Psoas muscle (tissue), 8 donors: ENCODE data around the gene TNS3. TPM values are rescaled to one million over a fixed set of nuclear protein-coding genes. Genes with fewer than 3 reads are reported as not detected.

Source experiments
- ATAC-seq, 4 donors: fragments of 200-7000 bp; cut with Tn5 transposase; one replicate each; pipeline ENCODE4 v1.9.1; 2020; ENCODE audit warnings: moderate library complexity in 3 of 4, mild to moderate bottlenecking in 2 of 4
- DNase-seq, 2 donors: peaks; one replicate each; pipeline ENCODE4 v3.0.0-alpha.2; 2020
- H3K27ac ChIP-seq: fragments of 200-600 bp; one replicate; pipeline ENCODE4 v1.8.0; 2022
- H3K27me3 ChIP-seq, 3 donors: fragments of 200-600 bp in 1 of 3; one replicate each; pipeline versions ENCODE4 v1.6.1 to v1.8.0; 2013 to 2022; ENCODE audit warnings: low read length in 2 of 3, mild to moderate bottlenecking in 2 of 3, moderate library complexity in 1 of 3; ENCODE audit not compliant: insufficient read depth in 3 of 3
- H3K36me3 ChIP-seq, 2 donors: fragments of 200-600 bp in 1 of 2; one replicate each; pipeline versions ENCODE4 v1.6.1 to v1.8.0; 2013 to 2022; ENCODE audit warnings: low read depth in 1 of 2, mild to moderate bottlenecking in 1 of 2, moderate library complexity in 1 of 2; ENCODE audit not compliant: insufficient read depth in 1 of 2
- H3K4me1 ChIP-seq: fragments of 200-600 bp; one replicate; pipeline ENCODE4 v1.8.0; 2022
- H3K4me3 ChIP-seq: fragments of 200-600 bp; one replicate; pipeline ENCODE4 v1.8.0; 2022; ENCODE audit warnings: mild to moderate bottlenecking
- H3K9me3 ChIP-seq: fragments of 200-600 bp; one replicate; pipeline ENCODE4 v1.8.0; 2022
- WGBS, 3 donors: extraction: QIAGEN DNeasy Blood & Tissue Kit; methylation state at CpG; one replicate each; pipeline versions ENCODE4 v1.1.6 to v1.1.7; 2013; 5-methylcytosine and 5-hydroxymethylcytosine counted together
- intact Hi-C, 2 donors: fragments of 100-400 bp; cut with DNase I; formaldehyde crosslinking; loops; one replicate each; pipeline versions ENCODE4 v1.11.0 to v1.14.2; 2022
- polyA plus RNA-seq, 3 donors: library from polyadenylated mRNA; stranded (reverse); fragments of 200-250 nt; gene quantifications; one replicate each; pipeline ENCODE4 v1.2.3, GENCODE V29; 2013
- total RNA-seq, 4 donors: library from RNA; stranded (reverse); fragmentation: NEBNext Ultra II Directional in 2 of 4; extraction: Animal tissue kit (Norgen Biotek cat#: 25700) in 2 of 4; gene quantifications; one replicate each; pipeline versions ENCODE4 v1.2.1 to v1.2.4, GENCODE V29; 2021 to 2023
- TF ChIP-seq, protein P1 (sequence below): fragments of 200-600 bp; IDR thresholded peaks from one replicate; pipeline ENCODE4 v1.8.0; 2022; ENCODE audit warnings: antibody characterized with exemption
- donor health status: healthy with polysubstance abuse.
- donor health status: DM: no; HTN: no; CAD: no; lungs with moderate emphysema.
- donor health status: Bipolar disorder and iron deficiency.
- donor health status: healthy.
- donor health status: DM: yes; HTN: yes; CAD: no.
- donor health status: DM: no; HTN: no; CAD: no.
- donor health status: DM: no; HTN: no; CAD: no.
- donor health status: DM: yes; HTN: yes; CAD: no.

The TNS3 gene
- total and polyA plus RNA-seq, 7 donors: 11.5 to 75.3 (median 35.0) TPM

DNA sequence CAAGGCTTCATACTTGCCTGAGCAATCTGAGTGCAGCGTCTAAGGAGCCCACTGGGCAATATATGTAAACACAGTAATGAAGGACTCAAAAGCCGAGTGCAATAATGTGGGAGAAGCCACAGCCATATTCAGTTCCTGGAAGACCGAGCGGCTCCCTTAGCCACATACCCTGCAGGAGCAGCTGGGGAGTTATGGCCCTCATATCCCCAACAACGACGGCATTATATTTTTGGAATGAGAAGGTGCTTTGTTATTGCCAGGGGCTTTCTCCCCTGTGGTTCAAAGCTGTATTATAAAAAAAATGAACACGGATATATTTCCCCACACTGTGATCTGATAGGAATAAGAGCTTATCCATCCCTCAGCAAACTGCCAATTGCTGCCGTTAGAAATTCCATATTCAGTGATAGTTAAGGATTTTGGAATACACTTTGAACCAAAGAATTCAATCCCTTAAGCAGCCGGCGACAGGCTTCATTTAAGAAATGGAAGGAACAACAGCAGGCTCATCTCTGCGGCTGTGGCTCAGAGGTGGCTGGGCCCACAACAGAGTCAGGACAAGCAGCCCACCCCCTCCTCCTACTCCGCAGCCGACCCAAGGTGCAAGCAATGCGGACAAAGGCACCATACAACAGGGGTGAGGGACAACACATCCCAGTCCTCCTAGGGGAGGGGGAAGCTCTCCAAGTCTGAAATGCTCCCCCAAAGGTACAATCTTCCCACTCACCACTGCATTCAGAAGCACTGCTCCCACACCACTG is 77.2 kb downstream of the TNS3 start:
- Histone ChIP-seq H3K9me3 (no peaks in the 10 kb centered on the region), H3K4me3 (no peak overlapping the region), H3K27ac (no peak overlapping the region), H3K27me3 (peaks cover 0 to 2% (median 0%) of the 10 kb centered on the region in 3 donors), H3K4me1 (peaks cover 25% of the 10 kb centered on the region), H3K36me3 (no peaks in the 10 kb centered on the region)
- DNase-seq: peak in 1 of 2 donors; percentile 14
- TF ChIP-seq, protein P1, sequence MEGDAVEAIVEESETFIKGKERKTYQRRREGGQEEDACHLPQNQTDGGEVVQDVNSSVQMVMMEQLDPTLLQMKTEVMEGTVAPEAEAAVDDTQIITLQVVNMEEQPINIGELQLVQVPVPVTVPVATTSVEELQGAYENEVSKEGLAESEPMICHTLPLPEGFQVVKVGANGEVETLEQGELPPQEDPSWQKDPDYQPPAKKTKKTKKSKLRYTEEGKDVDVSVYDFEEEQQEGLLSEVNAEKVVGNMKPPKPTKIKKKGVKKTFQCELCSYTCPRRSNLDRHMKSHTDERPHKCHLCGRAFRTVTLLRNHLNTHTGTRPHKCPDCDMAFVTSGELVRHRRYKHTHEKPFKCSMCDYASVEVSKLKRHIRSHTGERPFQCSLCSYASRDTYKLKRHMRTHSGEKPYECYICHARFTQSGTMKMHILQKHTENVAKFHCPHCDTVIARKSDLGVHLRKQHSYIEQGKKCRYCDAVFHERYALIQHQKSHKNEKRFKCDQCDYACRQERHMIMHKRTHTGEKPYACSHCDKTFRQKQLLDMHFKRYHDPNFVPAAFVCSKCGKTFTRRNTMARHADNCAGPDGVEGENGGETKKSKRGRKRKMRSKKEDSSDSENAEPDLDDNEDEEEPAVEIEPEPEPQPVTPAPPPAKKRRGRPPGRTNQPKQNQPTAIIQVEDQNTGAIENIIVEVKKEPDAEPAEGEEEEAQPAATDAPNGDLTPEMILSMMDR: no peak
- 83 to 89% (median 84%) methylated on average over 14 of the region's 14 CpGs for WGBS, 3 donors
- intact Hi-C loops: no loop called here
- ATAC-seq: no peak

DNA sequence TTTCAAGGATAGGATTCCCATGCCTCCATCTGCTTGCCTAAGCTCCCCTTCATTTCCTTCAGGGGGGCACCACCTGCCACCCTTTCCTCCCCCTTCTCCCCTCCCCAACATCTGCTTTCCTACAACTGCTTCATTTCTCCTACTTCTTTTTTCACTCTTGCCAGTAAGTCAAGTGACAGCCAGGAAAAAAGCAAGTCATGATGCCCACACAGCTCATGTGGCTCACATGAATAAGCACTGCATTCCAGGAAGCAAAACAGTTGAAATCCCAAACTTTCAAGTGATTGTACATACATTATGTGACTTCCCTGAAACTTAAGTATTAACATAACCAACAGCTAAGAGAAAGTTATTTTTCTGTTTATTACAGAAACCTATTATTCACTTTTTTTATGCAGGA is 78.6 kb downstream of the TNS3 start:
- intact Hi-C loops: no loop called here
- Histone ChIP-seq H3K4me3 (no peak overlapping the region), H3K36me3 (no peaks in the 10 kb centered on the region), H3K27me3 (peaks cover 0 to 2% (median 0%) of the 10 kb centered on the region in 3 donors), H3K4me1 (peaks cover 25% of the 10 kb centered on the region), H3K27ac (no peak overlapping the region), H3K9me3 (no peaks in the 10 kb centered on the region)
- ATAC-seq (no peak), DNase-seq (peak in 1 of 2 donors; percentile 9)
- TF ChIP-seq, protein P1: no peak

DNA sequence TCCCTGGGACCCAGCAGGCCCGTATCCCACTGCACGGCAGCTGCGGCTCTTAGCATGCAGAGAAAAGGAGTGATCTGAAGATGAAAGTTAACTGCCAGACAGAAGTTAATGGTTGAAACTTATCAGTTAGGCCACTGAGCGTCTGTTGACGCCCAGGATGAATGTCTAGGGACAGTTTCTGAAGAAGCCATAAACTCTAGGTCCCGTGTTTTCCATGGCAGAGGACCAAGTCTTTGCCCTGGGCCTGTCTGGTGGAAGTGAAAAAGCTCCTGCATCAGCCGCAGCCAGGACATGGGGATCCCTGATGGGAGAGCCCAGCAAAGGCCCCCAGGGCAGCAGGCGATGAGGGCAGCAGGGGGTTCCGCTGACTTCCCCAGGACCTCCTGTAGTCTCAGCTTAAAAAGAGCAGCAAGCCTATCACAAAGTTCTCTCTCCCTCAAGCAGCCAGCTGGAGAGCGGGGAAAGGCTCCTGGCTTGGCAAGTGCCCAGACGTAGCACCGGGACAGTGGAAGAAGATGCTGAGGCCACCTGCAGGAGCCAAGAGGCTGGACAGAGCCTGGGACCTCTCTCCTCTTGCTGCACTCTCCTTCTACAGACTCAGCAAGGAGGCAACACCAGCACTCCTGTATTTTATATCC is 79.6 kb downstream of the TNS3 start:
- intact Hi-C loops: no loop called here
- H3K36me3 ChIP-seq: no peaks in the 10 kb centered on the region
- 81 to 84% (median 84%) methylated on average over 12 of the region's 12 CpGs for WGBS, 3 donors
- DNase-seq (peak in 1 of 2 donors; percentile 39), ATAC-seq (no peak)
- peaks cover 0 to 2% (median 0%) of the 10 kb centered on the region in 3 donors for H3K27me3 ChIP-seq
- H3K4me1 ChIP-seq: peaks cover 26% of the 10 kb centered on the region
- H3K4me3 ChIP-seq: no peak overlapping the region
- TF ChIP-seq, protein P1: no peak
- no peak overlapping the region for H3K27ac ChIP-seq
- H3K9me3 ChIP-seq: no peaks in the 10 kb centered on the region

DNA sequence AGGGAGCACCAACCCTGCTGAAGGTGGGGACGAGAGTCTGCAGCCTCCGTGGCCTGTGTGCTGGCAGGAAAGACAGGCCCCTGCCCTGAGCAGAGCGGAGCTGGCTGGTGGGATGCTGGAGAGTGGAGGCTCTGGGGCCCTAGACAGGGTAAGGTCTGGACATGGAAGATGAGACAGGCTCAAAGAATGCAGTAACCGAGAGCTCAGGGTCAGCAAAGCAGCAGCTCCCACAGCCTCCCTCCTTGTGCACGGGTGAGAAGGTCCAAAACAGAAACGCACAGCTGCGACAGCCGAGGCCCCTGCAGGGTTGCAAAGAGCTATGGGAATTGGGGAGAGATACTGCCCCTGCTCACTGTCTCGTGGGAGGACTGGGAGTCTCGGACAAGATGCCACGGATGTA is 80.5 kb downstream of the TNS3 start:
- no peaks in the 10 kb centered on the region for H3K9me3 ChIP-seq
- H3K4me3 ChIP-seq: no peak overlapping the region
- TF ChIP-seq, protein P1: no peak
- H3K27ac ChIP-seq: no peak overlapping the region
- intact Hi-C loops: no loop called here
- DNase-seq (peak in 1 of 2 donors; percentile 31), ATAC-seq (peak; percentile 20 to 44 (median 32))
- peaks cover 26% of the 10 kb centered on the region for H3K4me1 ChIP-seq
- 65 to 77% (median 71%) methylated on average over 11 of the region's 11 CpGs for WGBS, 3 donors
- H3K36me3 ChIP-seq: no peaks in the 10 kb centered on the region
- H3K27me3 ChIP-seq: peaks cover 0 to 2% (median 0%) of the 10 kb centered on the region in 3 donors
